Adrenal gland (tissue), 5 donors: Measurements from ENCODE around the gene CD163.

Source experiments
- CTCF ChIP-seq, 6 experiments: fragments of 450-650 bp in 4 of 6; fragments of 200-600 bp in 2 of 6; sonication (generic) in 1 of 6; IDR thresholded peaks; 1 replicate in 5 of 6; 2 replicates in 1 of 6; pipeline versions ENCODE4 v1.5.1 to v1.8.0; 2016 to 2021; ENCODE audit warnings: antibody characterized with exemption in 6 of 6, mild to moderate bottlenecking in 2 of 6, moderate library complexity in 1 of 6
- POLR2A ChIP-seq, 2 donors: fragments of 450-650 bp; IDR thresholded peaks; one replicate each; pipeline ENCODE4 v1.6.1; 2017; ENCODE audit warnings: antibody characterized with exemption in 2 of 2, mild to moderate bottlenecking in 2 of 2, moderate library complexity in 1 of 2
- donor health status: DM: no; HTN: no; CAD: no.

- TF ChIP-seq CTCF (IDR thresholded peaks at IDR 0.05) (no peak), POLR2A (IDR thresholded peaks at IDR 0.05) (no peak)
Observed at GRCh38 chr12:7542813-7543212, 39.2 kb upstream of the CD163 start.
